ENCODE results near the gene GNA12.

GNA12 gene

DNA sequence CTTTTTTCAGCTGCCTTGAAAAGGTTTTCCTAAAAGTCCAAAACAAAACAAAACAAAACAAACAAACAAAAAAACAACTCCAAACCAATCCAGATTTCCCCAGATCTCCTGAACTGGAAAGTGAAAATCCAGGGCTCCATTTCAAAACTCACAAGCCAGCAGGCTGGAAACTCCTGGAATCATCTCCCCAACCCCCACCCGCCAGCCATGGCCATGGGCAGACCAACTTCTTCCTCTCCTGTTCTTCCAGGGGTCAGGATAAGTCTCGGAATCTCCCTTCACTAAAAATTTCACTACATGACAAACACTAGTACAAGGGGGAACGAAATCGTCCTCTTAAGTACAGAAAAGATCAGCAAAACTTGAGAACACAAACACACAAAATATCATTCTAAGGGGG, 40.4 kb downstream of the GNA12 start:
- FAIRE-seq (no peak), DNase-seq (ENCODE audit: insufficient read length, low spot score) (no peak)
- TF ChIP-seq CTCF (IDR thresholded peaks at IDR 0.05; ENCODE audit: insufficient read depth, missing control alignments): no peak

GRCh38 chr7:2803342-2803692, 40.8 kb downstream of the GNA12 start:
- FAIRE-seq (no peak), DNase-seq (ENCODE audit: insufficient read length, low spot score) (no peak)
- no peak for TF ChIP-seq CTCF (IDR thresholded peaks at IDR 0.05; ENCODE audit: insufficient read depth, missing control alignments)

DNA sequence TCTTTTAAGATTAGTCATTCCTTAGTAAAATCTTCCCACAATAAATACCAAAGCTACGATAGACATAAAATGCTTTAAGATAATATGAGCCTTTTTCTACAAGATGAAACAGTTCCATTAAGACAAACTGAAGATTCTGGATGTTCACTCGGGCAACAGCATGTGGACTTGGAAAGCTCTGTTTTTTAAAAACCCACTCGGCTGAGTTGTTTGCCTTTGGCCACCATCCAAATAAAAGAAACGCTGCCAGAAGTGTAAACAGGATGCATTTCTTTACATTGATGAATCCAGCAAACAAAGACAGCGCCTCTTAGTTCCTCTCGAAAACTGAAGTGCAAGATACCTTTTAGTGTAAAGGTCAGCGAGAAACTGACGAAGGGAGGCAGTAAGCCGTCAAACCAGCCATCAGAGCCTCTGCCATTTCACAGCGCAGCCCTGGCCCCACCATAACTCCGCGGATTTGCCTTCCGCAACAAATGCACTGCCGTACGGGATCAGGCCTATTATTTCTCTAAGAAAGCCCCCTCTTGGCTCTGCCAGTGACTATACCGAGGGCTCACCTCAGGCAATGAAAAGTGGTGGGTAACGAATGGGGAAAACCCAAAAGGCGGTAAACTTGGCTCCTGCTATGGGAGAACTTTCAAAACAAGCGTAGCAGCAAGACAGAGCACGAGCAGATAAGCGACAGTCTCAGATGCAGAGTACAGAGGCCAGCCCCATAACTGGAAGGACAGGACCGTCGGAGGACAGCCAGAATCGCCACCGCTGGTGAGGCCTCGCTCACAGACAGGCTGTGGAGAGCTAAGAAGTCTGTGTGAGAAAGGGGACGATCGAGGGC, 41.4 kb downstream of the GNA12 start:
- DNase-seq (ENCODE audit: insufficient read length, low spot score): no peak
- no peak for FAIRE-seq
- no peak for TF ChIP-seq CTCF (IDR thresholded peaks at IDR 0.05; ENCODE audit: insufficient read depth, missing control alignments)

GRCh38 chr7:2802101-2802500, 42.0 kb downstream of the GNA12 start:
- DNase-seq (ENCODE audit: insufficient read length, low spot score): no peak
- no peak for FAIRE-seq
- no peak for TF ChIP-seq CTCF (IDR thresholded peaks at IDR 0.05; ENCODE audit: insufficient read depth, missing control alignments)

GRCh38 chr7:2800931-2801688, 43.0 kb downstream of the GNA12 start:
- no peak for TF ChIP-seq CTCF (IDR thresholded peaks at IDR 0.05; ENCODE audit: insufficient read depth, missing control alignments)
- FAIRE-seq (no peak), DNase-seq (ENCODE audit: insufficient read length, low spot score) (no peak)

GRCh38 chr7:2800220-2800930, 43.7 kb downstream of the GNA12 start:
- FAIRE-seq: no peak
- DNase-seq (ENCODE audit: insufficient read length, low spot score): no peak
- no peak for TF ChIP-seq CTCF (IDR thresholded peaks at IDR 0.05; ENCODE audit: insufficient read depth, missing control alignments)

Data from D721Med (cell line).